Stimulated activated CD8-positive, alpha-beta memory T cell treated with anti-CD3 and anti-CD28 coated beads, Interleukin-15, amount 100 ng/mL, for 48 hours (primary cell): ENCODE measurements around the gene TRABD.

Source experiments
- DNase-seq, 2 donors: peaks; one replicate each; pipeline ENCODE4 v3.0.0-alpha.2; 2020; ENCODE audit warnings: low read depth in 2 of 2

The TRABD gene

GRCh38 chr22:50238755-50239154, 53.0 kb downstream of the TRABD start:
- no peak for DNase-seq

DNA sequence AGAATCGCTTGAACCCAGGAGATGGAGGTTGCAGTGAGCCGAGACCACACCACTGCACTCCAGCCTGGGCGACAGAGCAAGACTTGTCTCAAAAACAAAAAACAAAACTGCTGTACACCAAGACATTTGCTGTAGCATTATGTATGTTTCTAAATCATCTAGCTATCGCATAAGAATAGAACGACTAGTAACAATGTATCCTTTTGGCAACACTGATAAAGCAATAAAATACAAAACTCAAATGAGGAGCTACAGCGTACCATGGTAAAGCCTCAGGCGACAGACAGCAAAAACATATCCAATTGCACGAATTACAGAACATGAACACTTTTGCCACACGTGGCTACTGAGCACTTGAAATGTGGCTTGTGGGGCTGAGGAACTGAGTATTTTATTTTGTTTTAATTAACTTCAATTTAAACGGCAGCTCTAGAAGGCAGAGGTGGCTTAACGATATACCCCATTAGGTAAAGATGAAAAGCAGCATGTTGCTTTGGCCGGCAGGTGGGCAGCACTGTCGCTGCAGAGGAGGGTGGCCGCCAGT, 56.8 kb downstream of the TRABD start:
- DNase-seq, result no peak

- DNase-seq, result no peak
Observed at GRCh38 chr22:50243685-50244419, 58.1 kb downstream of the TRABD start.

- DNase-seq, result peak; percentile 90 to 92
Observed at GRCh38 chr22:50244420-50245213, 58.9 kb downstream of the TRABD start, which contains the start of gene TUBGCP6. TSS of gene TUBGCP6 (minus strand) at chr22:50245023. CDS start at chr22:50244459, 564 bp downstream.

DNA sequence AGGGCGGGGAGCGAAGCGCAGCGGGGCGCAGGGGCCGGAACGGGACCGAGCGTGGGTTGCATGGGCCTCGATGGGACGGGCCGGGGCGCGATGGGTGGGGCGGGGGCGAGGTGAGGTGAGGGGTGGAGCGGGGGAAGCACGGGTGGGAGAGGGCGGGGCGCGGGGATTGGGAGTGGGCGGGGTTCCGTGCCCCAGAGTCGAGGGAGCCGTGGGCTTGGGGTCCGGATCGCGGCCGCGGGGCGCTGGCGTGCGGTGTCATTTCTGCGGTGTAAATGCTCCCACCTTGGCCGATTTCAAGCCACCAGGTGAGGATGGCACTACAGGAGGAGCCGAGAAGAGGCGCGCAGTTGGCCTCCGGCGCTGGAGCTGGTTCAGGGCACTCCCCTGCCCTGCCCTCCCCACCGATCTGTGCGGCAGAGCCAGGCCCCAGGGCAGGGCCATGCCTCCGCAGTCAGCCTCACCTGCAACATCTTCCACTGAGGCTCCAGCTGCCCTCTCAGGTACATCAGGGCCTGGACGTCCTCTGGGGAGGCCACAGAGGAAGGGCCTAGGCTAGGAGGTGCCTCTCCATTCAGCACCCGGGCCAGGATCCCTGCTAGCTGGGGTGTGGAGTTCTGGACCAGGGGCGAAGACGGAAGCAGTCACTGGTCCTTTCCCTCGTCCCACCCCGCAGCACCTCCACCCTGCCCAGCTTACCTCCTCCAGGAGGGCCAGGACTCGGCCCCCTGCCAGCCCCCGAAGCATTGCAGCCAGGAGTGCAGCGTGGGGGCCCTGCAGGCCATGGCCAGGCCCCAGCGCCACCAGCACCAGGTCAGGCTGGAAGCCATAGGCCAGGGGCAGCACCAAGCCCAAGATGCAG, 59.7 kb downstream of the TRABD start:
- no peak for DNase-seq

DNA sequence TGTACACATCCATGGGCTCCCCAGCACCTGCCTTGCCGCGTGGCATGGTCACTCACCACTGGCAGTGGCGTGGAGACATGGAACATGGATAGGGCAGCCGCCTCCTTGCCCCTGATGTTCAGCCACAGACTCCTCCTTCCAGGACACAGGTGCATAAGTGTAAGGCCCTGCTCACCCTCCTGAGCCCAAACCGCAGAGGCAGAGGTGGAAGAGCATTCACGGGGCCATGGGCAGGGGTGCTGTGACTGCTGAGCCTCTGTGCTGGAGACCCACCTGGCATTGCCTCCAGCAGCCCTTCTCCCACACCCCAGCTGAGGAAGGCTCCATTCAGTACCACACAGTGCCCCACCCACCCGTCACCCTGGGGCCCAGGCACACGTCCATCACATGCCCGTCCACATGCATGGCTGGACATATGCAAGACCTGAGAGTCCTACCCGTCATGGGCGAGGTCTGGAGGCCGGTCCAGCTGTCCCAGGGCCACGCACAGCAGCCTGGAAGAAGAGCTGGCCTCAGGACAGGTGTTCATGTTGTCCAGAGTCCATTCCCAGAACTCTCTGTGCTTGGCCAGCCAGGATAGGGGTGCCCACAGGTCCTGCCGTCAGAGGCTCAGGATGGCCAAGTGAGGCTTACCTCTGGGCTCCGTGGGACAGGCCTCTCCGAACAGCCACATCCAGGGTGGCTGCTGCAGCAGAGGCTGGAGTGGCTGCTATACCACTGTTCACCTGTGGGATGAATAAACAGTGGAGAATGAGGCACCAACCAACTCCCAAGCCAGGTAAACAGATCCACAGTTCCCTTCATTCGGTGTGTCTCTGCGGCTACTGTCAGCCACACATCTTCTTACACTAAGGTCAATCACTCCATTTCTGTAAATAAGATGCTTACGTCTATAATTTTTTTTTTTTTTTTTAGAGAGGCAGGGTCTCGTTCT, 60.8 kb downstream of the TRABD start:
- no peak for DNase-seq

- DNase-seq, result no peak
Observed at GRCh38 chr22:50247748-50248147, 62.0 kb downstream of the TRABD start.

DNA sequence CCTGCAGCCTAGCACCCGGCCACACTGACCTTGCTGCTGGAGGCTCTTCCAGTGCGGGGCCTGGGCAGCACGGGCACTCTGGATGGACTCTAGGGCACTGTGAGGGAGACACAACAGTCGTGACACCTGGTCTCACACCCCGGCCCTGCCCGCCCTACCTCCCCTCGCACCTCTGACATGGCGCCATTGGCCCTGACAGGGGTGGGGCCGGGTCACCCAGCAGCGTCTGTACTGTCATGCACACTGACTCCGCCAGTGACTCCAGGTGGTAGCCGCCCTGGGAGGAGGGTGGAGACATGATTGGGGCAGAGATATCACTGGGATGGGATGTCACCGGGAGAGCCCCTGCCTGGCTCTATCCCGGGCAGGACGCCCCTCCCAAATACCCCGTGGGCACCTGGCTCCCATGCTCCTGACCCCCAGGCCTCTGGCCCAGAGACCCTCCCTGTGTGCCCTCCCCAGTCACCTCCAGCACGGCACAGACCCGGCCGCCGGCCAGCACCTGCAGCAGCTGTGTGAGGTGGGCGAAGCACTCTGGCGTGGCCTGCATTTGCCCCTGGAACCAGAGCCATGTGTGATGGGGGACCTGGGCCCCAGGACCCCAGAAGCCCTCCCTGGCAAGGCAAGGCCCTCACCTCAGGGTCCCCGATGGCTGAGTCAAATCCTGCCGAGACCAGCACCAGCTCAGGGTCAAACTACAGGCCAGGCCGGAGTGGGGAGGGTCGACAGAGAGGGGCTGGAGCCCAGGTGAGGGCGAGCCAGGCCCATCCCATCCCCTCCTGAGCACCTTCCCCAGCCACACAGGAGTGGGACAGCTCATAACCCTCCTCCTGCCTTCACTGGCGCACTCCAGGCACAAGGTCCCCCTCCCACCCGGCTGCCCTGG, 62.7 kb downstream of the TRABD start:
- DNase-seq, result no peak
